Left ventricle myocardium inferior (tissue), 1 donor: ENCODE measurements around the gene SLC6A9. TPM values are rescaled to one million over a fixed set of nuclear protein-coding genes. Genes with fewer than 3 reads are reported as not detected.
A peak's percentile ranks its signal among the peaks of the same experiment; 100 is the strongest.

Experiments
- DNase-seq: peaks from one replicate; pipeline ENCODE4 v3.0.0-alpha.2; 2020
- H3K27ac ChIP-seq: fragments of 200-600 bp; replicated peaks from 2 replicates; pipeline ENCODE4 v1.8.0; 2021
- H3K27me3 ChIP-seq: fragments of 200-600 bp; 2 replicates; pipeline ENCODE4 v1.8.0; 2021; ENCODE audit warnings: low read depth
- H3K36me3 ChIP-seq: fragments of 200-600 bp; 2 replicates; pipeline ENCODE4 v1.8.0; 2021
- H3K4me1 ChIP-seq: fragments of 200-600 bp; 2 replicates; pipeline ENCODE4 v1.8.0; 2021
- H3K4me3 ChIP-seq: fragments of 200-600 bp; 2 replicates; pipeline ENCODE4 v1.8.0; 2021; ENCODE audit warnings: mild to moderate bottlenecking, moderate library complexity
- H3K9me3 ChIP-seq: fragments of 200-600 bp; replicated peaks from 2 replicates; pipeline ENCODE4 v1.8.0; 2021
- intact Hi-C: fragments of 100-400 bp; cut with micrococcal nuclease; formaldehyde crosslinking; loops from one replicate; pipeline ENCODE4 v1.11.0; 2022
- total RNA-seq: library from RNA; stranded (reverse); fragmentation: NEBNext Ultra II Directional; extraction: Animal tissue kit (Norgen Biotek cat#: 25700); gene quantifications from one replicate; pipeline ENCODE4 v1.2.1, GENCODE V29; 2021
- TF ChIP-seq, protein P1 (sequence below): fragments of 200-600 bp; IDR thresholded peaks from 2 replicates; pipeline ENCODE4 v1.8.0; 2021; ENCODE audit warnings: antibody characterized with exemption, mild to moderate bottlenecking, borderline replicate concordance
- donor health status: DM: no; HTN: yes; CAD: no; lungs with severe emphysema.

The SLC6A9 gene
- total RNA-seq, 1 donor from 2014 or later: 1.2 TPM

DNA sequence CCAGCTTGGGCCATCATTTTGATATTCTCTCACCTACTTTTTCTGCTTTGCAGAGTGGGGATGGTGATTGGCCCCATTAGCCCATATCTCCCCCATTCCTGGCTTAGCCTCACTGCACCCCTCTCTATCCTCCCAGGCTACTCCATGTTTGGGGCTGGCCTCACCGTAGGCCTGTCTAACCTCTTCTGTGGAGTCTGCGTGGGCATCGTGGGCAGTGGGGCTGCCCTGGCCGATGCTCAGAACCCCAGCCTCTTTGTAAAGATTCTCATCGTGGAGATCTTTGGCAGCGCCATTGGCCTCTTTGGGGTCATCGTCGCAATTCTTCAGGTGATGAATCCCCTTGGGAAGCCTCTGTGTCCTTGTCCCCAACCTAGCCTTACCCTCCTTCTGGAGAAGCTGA, 54.4 kb downstream of the SLC6A9 start:
- H3K4me3 ChIP-seq: peak overlapping the region; percentile 93

DNA sequence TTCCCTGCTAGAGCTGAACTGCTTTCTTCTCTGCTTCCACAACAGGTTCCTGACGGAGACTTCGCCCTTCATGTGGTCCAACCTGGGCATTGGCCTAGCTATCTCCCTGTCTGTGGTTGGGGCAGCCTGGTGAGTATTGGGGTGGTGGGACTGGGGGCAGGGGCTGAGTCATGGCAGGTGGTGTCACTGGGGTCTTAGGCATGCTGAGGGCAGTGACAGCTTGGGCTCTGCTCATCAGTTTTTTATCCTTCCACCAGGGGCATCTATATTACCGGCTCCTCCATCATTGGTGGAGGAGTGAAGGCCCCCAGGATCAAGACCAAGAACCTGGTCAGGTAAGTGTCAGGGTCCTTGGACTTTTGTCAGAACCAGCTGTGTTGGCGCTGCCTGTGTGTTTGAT, 55.2 kb downstream of the SLC6A9 start:
- Histone ChIP-seq H3K27me3 (no peaks in the 10 kb centered on the region), H3K4me1 (peaks cover 65% of the 10 kb centered on the region), H3K27ac (no peak overlapping the region), H3K36me3 (peaks cover 47% of the 10 kb centered on the region), H3K9me3 (no peaks in the 10 kb centered on the region), H3K4me3 (peak overlapping the region; percentile 93)
- TF ChIP-seq, protein P1, sequence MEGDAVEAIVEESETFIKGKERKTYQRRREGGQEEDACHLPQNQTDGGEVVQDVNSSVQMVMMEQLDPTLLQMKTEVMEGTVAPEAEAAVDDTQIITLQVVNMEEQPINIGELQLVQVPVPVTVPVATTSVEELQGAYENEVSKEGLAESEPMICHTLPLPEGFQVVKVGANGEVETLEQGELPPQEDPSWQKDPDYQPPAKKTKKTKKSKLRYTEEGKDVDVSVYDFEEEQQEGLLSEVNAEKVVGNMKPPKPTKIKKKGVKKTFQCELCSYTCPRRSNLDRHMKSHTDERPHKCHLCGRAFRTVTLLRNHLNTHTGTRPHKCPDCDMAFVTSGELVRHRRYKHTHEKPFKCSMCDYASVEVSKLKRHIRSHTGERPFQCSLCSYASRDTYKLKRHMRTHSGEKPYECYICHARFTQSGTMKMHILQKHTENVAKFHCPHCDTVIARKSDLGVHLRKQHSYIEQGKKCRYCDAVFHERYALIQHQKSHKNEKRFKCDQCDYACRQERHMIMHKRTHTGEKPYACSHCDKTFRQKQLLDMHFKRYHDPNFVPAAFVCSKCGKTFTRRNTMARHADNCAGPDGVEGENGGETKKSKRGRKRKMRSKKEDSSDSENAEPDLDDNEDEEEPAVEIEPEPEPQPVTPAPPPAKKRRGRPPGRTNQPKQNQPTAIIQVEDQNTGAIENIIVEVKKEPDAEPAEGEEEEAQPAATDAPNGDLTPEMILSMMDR: no peak
- intact Hi-C loops: no loop called here
- no peak for DNase-seq

More for the DNA sequence above, 54.4 kb downstream of the SLC6A9 start:
- no peak overlapping the region for H3K27ac ChIP-seq
- TF ChIP-seq, protein P1: no peak
- no peak for DNase-seq
- intact Hi-C loops: no loop called here
- peaks cover 40% of the 10 kb centered on the region for H3K36me3 ChIP-seq
- peaks cover 63% of the 10 kb centered on the region for H3K4me1 ChIP-seq
- no peaks in the 10 kb centered on the region for H3K27me3 ChIP-seq
- H3K9me3 ChIP-seq: no peaks in the 10 kb centered on the region

DNA sequence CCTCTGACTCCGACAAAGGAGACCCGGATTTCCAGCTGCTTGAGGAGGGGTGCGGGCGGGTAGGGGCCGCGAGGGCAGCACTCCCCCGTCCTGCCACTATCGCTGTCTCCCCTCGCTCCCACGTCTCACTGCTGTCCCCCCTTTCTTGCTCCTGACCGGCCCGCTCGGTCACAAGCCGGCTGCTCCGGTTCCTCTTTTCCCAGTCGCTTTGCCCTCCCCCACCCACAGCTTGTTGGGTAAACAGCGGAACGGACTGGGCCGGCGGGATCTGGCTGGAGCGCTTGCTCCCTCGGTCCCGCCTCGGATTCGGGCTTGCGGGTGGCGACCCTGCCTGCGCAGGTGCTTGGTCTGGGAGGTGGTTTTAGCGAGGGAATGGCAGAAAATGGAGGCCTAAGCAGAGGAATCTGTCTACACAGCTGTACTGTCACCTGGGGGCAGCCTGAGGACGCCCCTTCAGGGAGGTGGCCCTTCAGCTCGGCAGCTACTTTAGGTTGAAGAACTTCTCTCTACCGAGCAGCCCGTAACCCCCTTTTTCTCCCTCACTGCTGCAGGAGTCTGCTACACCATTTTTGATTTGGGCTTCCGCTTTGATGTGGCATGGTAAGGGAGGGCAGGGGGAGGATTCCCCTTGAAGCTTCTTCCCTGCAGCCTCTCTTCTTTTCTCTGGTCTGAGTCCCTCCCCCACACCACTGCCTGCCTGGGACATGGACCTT, 55.9 kb downstream of the SLC6A9 start:
- Histone ChIP-seq H3K27ac (peak overlapping the region; percentile 93), H3K9me3 (no peaks in the 10 kb centered on the region), H3K27me3 (no peaks in the 10 kb centered on the region), H3K36me3 (peaks cover 49% of the 10 kb centered on the region), H3K4me1 (peaks cover 70% of the 10 kb centered on the region), H3K4me3 (peak overlapping the region; percentile 93)
- intact Hi-C loops: no loop called here
- peak; percentile 64 for DNase-seq
- TF ChIP-seq, protein P1: no peak

DNA sequence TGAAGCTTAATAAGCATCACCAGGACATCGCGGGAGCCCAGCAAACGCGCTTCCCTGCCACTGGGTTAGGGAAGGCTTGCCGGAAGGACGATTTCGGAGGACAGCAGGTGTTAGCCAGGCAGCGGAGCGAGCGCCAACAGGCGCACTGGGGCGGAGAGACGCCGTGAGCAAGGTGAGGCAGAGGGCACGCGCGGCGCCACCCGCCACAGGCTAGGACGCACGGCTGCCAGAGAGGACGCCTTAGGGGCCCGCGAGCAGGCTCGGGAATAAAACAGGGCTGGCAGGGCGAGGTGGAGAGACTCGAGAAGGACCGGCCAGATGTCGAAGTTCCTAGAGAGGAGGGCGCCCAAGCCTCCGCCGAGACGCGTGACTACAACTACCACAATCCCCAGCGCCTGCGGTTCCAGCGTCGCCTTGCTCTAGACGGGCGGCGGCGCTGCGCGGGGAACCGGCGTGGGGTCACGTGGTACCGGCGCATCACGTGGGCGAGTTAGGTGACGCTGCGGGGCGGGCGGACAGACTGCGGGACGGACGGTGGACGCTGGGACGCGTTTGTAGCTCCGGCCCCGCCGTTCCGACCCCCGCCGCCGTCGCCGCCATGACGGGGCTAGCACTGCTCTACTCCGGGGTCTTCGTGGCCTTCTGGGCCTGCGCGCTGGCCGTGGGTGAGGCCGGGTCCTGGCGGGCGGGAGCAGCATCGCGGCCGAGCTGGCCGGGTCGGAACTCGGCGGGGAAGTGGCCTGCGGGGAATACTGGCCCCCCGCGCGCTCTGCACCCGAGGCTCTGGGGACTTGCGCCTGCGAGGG, 56.6 kb downstream of the SLC6A9 start, which contains the start of gene ATP6V0B:
Gene ATP6V0B, plus strand, starts transcription at position 518 of the 806 bp plus-strand sequence. Its CDS starts 81 bp downstream, at position 599.
- Histone ChIP-seq H3K4me1 (peaks cover 68% of the 10 kb centered on the region), H3K27ac (peak within 1 kb of the TSS; percentile 93), H3K9me3 (no peaks in the 10 kb centered on the region), H3K4me3 (peak within 1 kb of the TSS; percentile 93), H3K27me3 (no peaks in the 10 kb centered on the region), H3K36me3 (peaks cover 49% of the 10 kb centered on the region)
- TF ChIP-seq, protein P1: peak; percentile 36
- intact Hi-C loops: no loop called here
- DNase-seq: peak; percentile 98

DNA sequence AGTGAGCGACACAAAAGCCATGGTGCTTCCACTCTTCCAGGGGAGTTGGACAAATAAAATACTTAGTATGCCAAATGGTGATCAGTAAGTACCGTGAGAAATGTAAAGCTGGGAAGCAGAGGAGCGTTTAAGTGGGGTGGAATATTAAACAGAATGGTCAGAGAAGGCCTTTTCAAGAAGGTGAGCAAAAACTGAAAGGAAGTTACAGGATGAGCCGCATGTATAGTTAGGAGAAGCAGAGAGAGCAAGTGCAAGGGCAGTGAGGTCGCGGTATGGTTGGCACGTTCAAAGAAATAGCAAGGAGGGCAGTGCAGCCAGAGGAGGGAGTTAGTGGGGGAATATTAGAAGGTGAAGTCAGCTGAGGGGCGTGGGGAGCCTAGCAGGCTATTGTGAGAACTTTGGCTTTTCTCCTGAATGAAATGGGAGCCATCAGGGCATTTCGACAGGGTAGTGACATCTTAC, 57.2 kb downstream of the SLC6A9 start:
- H3K4me1 ChIP-seq: peaks cover 69% of the 10 kb centered on the region
- H3K4me3 ChIP-seq: peak overlapping the region; percentile 93
- TF ChIP-seq, protein P1: no peak
- DNase-seq: no peak
- intact Hi-C loops: no loop called here
- peak overlapping the region; percentile 93 for H3K27ac ChIP-seq
- H3K27me3 ChIP-seq: no peaks in the 10 kb centered on the region
- H3K9me3 ChIP-seq: no peaks in the 10 kb centered on the region
- H3K36me3 ChIP-seq: peaks cover 49% of the 10 kb centered on the region
